Activated T-cell treated with anti-CD3 and anti-CD28 coated beads for 1 hour (primary cell): Measurements from ENCODE around the gene NOSIP.

ENCODE experiments used
- DNase-seq: peaks from one replicate; pipeline ENCODE4 v3.0.0-alpha.2; 2020; ENCODE audit warnings: low read depth

The NOSIP gene

GRCh38 chr19:49573009-49573408 is 7.3 kb downstream of the NOSIP start:
- no peak for DNase-seq

- no peak for DNase-seq
These were observed 9.2 kb downstream of the NOSIP start for GRCh38 chr19:49570997-49571676.

- DNase-seq: peak; percentile 49
These were observed 10.1 kb downstream of the NOSIP start for GRCh38 chr19:49570138-49570856.

DNA sequence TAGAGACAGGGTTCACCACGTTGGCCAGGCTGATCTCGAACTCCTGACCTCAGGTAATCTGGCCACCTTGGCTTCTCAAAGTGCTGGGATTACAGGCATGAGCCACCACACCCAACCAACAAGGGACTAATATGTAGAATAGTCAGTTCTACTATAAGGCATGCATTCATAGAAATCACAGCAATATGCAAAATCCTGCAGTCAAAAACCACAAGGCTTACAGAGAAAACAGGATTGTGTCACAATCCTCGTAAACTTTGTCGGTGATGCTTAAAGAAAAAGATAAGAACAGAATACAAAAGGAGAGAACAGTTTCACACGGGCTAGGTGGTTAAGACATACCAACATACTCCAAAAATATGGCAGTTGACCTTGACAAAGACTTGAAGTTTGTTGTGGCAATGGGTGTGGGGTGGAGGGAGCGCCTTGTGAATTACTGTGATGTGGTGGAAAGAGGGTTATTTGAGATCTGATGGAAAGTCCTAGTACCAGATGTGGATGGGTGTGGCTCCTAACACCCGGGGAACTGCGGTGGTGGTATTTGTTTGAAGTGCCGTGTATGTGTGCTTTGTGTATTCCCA is 12.4 kb downstream of the NOSIP start:
- peak; percentile 53 for DNase-seq

- no peak for DNase-seq
These were observed 14.1 kb downstream of the NOSIP start for GRCh38 chr19:49566302-49566701.

DNA sequence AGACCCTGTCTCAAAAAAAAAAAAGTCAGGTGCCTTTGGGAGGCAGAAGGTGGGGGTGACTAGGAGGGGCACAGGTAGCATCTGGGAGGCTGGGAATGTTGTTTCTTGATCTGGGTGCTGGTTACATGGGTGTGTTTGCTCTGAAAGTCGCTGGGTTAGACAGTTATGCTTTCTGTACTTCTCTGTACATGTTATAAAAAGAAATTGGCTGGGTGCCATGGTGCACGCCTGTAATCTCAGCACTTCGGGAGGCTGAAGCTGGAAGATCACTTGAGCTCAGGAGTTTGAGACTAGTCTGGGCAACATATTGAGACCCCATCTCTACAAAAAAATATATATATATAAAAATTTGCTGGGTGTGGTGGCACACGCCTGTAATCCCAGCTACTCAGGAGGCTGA is 15.1 kb downstream of the NOSIP start:
- DNase-seq: no peak

GRCh38 chr19:49564616-49565045 is 15.7 kb downstream of the NOSIP start:
- no peak for DNase-seq

- DNase-seq: peak; percentile 26
These were observed 19.9 kb downstream of the NOSIP start for GRCh38 chr19:49560358-49560900.

DNA sequence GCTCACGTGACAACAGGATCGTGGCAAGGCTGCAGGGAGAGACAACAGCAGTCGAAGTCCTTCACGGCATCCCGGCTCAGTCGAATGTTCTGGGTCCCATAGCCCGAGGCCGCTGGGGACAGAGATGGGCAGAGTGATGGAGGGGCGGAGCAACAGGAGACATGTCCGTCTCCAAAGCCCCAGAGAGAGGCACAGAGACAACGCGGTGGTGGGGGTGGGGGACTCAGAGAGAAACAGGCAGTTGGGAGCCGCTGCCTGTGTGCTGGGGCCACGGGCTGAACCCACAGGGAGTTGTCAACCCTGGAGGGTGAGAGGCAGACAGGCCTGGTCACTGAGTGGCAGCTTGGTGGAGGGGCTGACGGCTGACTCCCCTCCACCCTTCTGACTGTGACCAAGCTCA is 20.4 kb downstream of the NOSIP start:
- no peak for DNase-seq

DNA sequence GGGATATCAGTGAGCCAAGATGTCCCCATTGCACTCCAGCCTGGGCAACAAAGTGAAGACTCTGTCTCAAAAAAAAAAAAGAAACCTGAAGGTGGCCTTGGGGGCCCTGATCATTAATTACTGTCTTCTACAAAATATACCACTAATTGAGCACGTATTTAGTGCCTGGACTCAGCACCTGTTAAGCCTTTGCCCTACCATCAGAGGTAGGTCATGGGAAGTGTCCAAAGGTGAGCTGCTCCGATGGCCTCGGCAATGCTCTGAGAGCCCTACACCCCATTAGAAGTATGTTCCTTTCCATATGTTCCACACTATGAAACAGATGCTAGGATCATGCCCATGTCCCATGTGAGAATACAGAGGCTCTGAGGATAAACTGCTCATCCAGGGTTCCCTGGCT is 20.9 kb downstream of the NOSIP start:
- no peak for DNase-seq

DNA sequence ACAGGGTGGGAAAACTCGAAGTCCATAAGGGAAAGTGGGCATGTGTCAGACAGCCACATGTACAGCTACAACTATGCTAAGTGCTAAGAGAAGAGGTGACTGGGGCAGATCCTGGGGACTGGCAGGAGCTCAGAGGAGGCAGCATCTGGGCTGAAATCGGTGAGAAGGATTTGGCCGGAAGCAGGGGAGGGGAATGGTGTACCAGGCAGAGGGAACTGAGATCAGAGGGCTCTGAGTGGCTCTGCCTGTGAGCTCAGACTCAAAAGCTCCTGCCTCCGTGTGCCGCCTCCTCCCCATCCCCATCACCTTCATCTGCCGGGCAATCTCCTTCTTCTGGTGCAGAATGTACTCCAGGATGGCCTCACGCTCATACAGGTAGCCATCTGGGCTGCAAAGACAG is 21.8 kb downstream of the NOSIP start:
- no peak for DNase-seq

- DNase-seq: no peak
These were observed 22.6 kb downstream of the NOSIP start for GRCh38 chr19:49557641-49558325.

GRCh38 chr19:49556412-49557398 is 23.7 kb downstream of the NOSIP start:
- no peak for DNase-seq

DNA sequence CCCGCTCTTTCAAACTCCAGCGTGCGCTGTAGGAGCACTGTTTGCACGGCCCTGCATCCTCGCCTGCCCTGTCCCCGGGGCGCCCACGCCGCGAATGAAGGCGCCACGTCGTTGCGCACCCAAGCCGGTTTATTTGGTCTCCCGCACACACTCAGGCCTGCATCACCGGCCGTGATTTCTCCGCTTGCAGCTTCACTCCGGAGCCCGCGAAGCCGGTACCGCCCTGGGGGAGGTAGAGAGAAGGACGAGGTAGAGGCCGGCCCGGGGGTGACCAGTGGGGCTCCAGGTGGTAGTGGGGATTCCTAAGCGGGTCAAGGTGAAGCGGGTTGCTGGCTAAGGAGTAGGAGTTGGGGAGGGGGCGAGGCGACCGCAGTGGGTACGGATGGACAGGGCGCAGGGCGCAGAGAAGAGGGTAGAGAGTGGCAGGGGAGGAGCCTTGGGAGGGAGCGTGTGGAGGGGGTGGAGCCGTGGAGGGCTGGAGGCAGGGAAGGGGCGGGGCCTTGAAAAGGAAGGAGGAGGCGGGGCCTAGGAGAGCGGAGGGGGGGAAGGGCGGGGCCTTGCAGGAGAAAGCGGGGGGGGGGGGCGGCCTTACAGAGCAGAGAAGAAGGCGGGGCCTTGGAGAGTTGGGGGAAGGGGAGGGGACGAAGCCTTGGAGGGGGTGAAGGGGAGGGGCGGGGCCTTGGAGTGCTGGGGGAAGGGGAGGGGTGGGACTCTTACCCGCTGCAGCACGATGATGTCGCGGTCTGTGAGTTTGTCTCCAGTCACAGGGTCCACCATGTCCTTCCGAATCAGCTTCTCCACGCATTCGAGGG is 24.6 kb downstream of the NOSIP start:
- peak; percentile 79 for DNase-seq

GRCh38 chr19:49554701-49555181 is 25.6 kb downstream of the NOSIP start:
- DNase-seq: peak; percentile 30

- peak; percentile 45 for DNase-seq
These were observed 26.7 kb downstream of the NOSIP start for GRCh38 chr19:49553451-49554271.

DNA sequence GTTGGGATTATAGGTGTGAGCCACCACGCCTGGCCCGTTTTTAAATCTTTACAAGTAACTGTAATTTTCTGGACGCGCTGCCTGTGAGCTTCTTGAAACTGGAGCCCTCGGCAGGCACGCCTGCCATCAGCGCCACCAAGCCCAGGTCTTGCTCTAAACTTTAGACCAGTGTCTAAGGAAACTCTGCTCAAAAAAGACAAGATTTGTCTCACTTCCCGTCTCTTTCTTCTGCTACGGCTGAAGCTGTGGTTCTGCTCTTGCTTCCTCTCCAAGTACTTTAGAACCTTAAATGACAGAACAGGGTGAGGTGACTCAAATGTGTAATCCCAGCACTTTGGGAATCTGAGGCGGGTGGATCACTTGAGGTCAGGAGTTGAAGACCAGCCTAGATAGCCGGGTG is 27.6 kb downstream of the NOSIP start:
- peak; percentile 28 for DNase-seq

DNA sequence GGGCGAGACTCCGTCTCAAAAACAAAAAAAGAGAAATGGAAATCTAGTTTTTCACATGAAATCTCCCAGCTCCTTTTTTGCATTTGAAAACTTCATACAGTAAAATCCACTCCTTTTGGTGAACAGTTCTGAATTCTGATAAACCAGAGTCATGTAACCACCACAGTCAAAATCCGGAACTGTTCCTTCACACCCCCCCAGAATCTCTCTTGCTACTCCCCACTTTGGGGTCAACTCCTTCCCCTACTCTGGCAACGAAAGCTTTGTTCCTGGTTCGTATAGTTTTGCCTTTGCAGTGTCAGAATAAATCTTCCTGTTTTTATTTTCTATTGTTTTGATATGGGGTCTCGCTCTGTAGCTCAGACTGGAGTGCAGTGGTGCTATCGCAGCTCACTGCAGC is 28.8 kb downstream of the NOSIP start:
- DNase-seq: no peak

- DNase-seq: no peak
These were observed 31.3 kb downstream of the NOSIP start for GRCh38 chr19:49549045-49549444.
